22Rv1 (cell line): ENCODE results near the gene CA7.

Experiments used
- CTCF ChIP-seq: fragments of 450-650 bp; IDR thresholded peaks from 2 replicates; pipeline ENCODE4 v1.5.1; 2017; ENCODE audit warnings: mild to moderate bottlenecking
- ZFX ChIP-seq: fragments of 450-650 bp; IDR thresholded peaks from 2 replicates; pipeline ENCODE4 v1.6.1; 2017; ENCODE audit warnings: antibody characterized with exemption, borderline replicate concordance

- TF ChIP-seq CTCF (no peak), ZFX (no peak)
These were observed 1.0 kb upstream of the CA7 start for GRCh38 chr16:66843191-66843590.
